ENCODE measurements around the gene IL17RA. TPM values are rescaled to one million over a fixed set of nuclear protein-coding genes. Genes with fewer than 3 reads are reported as not detected.

The IL17RA gene
- total RNA-seq, 1 donor: 6.2 TPM

DNA sequence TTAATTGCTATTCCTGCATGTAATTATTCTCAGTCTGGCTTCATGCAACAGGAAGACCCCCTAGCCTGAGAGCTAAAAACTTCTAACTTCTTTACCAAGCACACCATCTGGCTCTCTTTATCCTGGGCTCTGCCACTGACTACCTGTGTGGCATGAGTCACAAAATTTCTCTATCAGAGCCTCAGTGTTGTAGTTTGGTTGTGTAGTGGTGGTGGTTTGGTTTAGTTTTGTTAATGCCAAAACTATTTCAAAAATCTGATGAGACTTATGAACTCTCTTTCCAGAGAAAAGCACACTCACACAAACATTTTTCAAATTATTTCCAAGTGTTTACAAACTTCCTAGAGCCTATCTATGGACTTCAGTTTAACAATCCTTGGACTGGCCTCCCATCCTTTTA lies 7.5 kb upstream of the IL17RA start:
- Histone ChIP-seq H3K9me3 (ENCODE audit: low read depth, low read length) (no peaks in the 10 kb centered on the region), H3K36me3 (ENCODE audit: insufficient read depth, low read length) (no peaks in the 10 kb centered on the region), H3K27me3 (ENCODE audit: insufficient read depth, low read length) (no peaks in the 10 kb centered on the region), H2AFZ (ENCODE audit: low read length) (no peak overlapping the region), H3K4me3 (ENCODE audit: insufficient read depth, low read length) (no peak overlapping the region), H4K20me1 (ENCODE audit: insufficient read depth, low read length) (no peaks in the 10 kb centered on the region), H3K4me1 (ENCODE audit: insufficient read depth, low read length) (peaks cover 13% of the 10 kb centered on the region), H3K4me2 (ENCODE audit: insufficient read depth, low read length) (peak overlapping the region; percentile 4), H3K27ac (ENCODE audit: low read depth, low read length) (no peak overlapping the region), H3K79me2 (ENCODE audit: insufficient read depth, low read length) (no peaks in the 10 kb centered on the region)
- TF ChIP-seq, protein P1, sequence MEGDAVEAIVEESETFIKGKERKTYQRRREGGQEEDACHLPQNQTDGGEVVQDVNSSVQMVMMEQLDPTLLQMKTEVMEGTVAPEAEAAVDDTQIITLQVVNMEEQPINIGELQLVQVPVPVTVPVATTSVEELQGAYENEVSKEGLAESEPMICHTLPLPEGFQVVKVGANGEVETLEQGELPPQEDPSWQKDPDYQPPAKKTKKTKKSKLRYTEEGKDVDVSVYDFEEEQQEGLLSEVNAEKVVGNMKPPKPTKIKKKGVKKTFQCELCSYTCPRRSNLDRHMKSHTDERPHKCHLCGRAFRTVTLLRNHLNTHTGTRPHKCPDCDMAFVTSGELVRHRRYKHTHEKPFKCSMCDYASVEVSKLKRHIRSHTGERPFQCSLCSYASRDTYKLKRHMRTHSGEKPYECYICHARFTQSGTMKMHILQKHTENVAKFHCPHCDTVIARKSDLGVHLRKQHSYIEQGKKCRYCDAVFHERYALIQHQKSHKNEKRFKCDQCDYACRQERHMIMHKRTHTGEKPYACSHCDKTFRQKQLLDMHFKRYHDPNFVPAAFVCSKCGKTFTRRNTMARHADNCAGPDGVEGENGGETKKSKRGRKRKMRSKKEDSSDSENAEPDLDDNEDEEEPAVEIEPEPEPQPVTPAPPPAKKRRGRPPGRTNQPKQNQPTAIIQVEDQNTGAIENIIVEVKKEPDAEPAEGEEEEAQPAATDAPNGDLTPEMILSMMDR (IDR thresholded peaks at IDR 0.05; ENCODE audit: extremely low read depth, low read depth, low read length): no peak
- peak; percentile 58 for DNase-seq (ENCODE audit: insufficient read length, low spot score, missing footprints)

DNA sequence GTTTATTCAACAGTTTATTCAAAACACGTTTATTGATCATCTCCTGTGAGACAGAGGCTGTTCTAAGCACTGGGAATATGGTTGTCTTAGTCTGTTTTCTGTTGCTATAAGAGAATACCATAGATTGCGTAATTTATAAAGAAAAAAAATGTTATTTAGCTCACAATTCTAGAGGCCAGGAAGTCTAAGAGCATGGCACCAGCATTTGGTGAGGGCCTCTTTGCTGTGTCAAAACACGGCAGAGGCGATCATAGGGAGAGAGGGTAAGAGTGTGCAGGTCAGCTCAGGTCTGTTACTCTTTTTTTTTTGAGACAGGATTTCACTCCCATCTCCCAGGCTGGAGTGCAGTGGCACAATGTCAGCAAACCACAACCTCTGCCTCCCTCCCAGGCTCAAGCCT lies 5.2 kb upstream of the IL17RA start:
- Histone ChIP-seq H3K27me3 (ENCODE audit: insufficient read depth, low read length) (no peaks in the 10 kb centered on the region), H3K79me2 (ENCODE audit: insufficient read depth, low read length) (no peaks in the 10 kb centered on the region), H3K4me2 (ENCODE audit: insufficient read depth, low read length) (no peak overlapping the region), H3K36me3 (ENCODE audit: insufficient read depth, low read length) (no peaks in the 10 kb centered on the region), H3K4me1 (ENCODE audit: insufficient read depth, low read length) (peaks cover 13% of the 10 kb centered on the region), H3K4me3 (ENCODE audit: insufficient read depth, low read length) (no peak overlapping the region), H3K9me3 (ENCODE audit: low read depth, low read length) (no peaks in the 10 kb centered on the region), H2AFZ (ENCODE audit: low read length) (no peak overlapping the region), H3K27ac (ENCODE audit: low read depth, low read length) (no peak overlapping the region), H4K20me1 (ENCODE audit: insufficient read depth, low read length) (no peaks in the 10 kb centered on the region)
- no peak for DNase-seq (ENCODE audit: insufficient read length, low spot score, missing footprints)
- TF ChIP-seq, protein P1 (IDR thresholded peaks at IDR 0.05; ENCODE audit: extremely low read depth, low read depth, low read length): no peak

DNA sequence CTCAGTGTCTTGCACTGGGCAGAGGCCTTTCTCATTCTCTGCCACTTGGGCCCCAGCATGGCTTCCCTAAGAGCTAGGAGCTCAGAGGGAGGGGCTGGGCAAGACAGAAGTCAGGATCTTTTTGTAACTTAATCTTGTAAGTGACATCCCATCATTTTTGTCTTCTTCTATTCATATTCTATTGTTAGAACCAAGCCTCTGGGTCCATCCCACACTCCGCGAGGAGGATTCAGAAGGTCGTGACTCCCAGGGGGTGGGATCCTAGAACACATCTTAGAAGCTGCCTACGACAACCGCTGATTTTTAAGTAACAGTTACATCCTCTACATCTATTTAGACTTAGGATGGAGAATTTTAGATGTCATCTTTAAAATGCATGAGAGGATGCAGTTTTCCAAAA lies 1.5 kb upstream of the IL17RA start:
- H2AFZ ChIP-seq (ENCODE audit: low read length): no peak overlapping the region
- H3K36me3 ChIP-seq (ENCODE audit: insufficient read depth, low read length): no peaks in the 10 kb centered on the region
- no peaks in the 10 kb centered on the region for H3K9me3 ChIP-seq (ENCODE audit: low read depth, low read length)
- no peak overlapping the region for H3K27ac ChIP-seq (ENCODE audit: low read depth, low read length)
- H3K27me3 ChIP-seq (ENCODE audit: insufficient read depth, low read length): no peaks in the 10 kb centered on the region
- H3K4me1 ChIP-seq (ENCODE audit: insufficient read depth, low read length): peaks cover 7% of the 10 kb centered on the region
- peaks cover 13% of the 10 kb centered on the region for H3K79me2 ChIP-seq (ENCODE audit: insufficient read depth, low read length)
- TF ChIP-seq, protein P1 (IDR thresholded peaks at IDR 0.05; ENCODE audit: extremely low read depth, low read depth, low read length): no peak
- no peak overlapping the region for H3K4me2 ChIP-seq (ENCODE audit: insufficient read depth, low read length)
- DNase-seq (ENCODE audit: insufficient read length, low spot score, missing footprints): no peak
- peaks cover 13% of the 10 kb centered on the region for H4K20me1 ChIP-seq (ENCODE audit: insufficient read depth, low read length)
- H3K4me3 ChIP-seq (ENCODE audit: insufficient read depth, low read length): no peak overlapping the region

DNA sequence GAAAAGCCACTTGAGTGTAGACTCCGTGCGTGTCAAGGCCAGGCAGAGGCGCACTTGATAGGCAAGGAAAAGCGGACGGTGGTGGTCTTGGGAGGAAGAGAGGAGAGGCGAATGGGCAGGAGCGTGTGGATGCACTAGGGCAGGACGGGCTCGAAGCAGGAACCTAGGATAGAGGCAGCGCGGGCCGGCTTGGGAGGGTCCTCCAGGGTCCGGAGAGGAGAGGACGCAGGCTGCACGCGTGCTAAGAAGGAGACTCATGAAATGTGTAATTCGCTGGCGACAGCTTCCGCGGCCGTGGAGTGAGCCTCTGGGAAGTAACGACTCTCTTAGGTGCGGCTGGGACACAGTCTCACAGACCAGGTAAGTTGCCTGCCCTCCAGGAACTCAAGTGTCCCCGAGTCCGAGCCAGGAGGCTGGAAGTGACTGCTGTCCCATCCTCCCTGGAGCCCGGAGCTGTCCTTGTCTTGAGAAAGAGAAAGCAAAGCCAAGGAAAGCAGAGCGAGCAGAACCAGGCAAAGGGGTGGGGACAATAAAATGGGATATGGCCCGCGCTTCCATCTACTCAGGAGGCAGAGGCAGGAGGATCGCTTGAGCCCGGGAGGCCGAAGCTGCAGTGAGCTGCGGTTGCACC lies 874 bp upstream of the IL17RA start:
- H3K4me3 ChIP-seq (ENCODE audit: insufficient read depth, low read length): peak overlapping the region; percentile 84
- TF ChIP-seq, protein P1 (IDR thresholded peaks at IDR 0.05; ENCODE audit: extremely low read depth, low read depth, low read length): no peak
- peak overlapping the region; percentile 88 for H2AFZ ChIP-seq (ENCODE audit: low read length)

More for the DNA sequence above, 874 bp upstream of the IL17RA start:
- H3K4me1 ChIP-seq (ENCODE audit: insufficient read depth, low read length): peaks cover 7% of the 10 kb centered on the region
- H4K20me1 ChIP-seq (ENCODE audit: insufficient read depth, low read length): peaks cover 14% of the 10 kb centered on the region
- peaks cover 13% of the 10 kb centered on the region for H3K79me2 ChIP-seq (ENCODE audit: insufficient read depth, low read length)
- H3K27me3 ChIP-seq (ENCODE audit: insufficient read depth, low read length): no peaks in the 10 kb centered on the region
- DNase-seq (ENCODE audit: insufficient read length, low spot score, missing footprints): peak; percentile 29
- H3K4me2 ChIP-seq (ENCODE audit: insufficient read depth, low read length): peak overlapping the region; percentile 83
- H3K27ac ChIP-seq (ENCODE audit: low read depth, low read length): no peak overlapping the region
- H3K36me3 ChIP-seq (ENCODE audit: insufficient read depth, low read length): no peaks in the 10 kb centered on the region
- H3K9me3 ChIP-seq (ENCODE audit: low read depth, low read length): no peaks in the 10 kb centered on the region

All from osteoblast (primary cell).